Peyer's patch (tissue), 4 donors: ENCODE data around the gene SPEF2.

Source experiments
- POLR2A ChIP-seq, 2 donors: fragments of 450-650 bp; IDR thresholded peaks; one replicate each; pipeline ENCODE4 v1.5.1; 2017; ENCODE audit warnings: antibody characterized with exemption in 2 of 2, mild to moderate bottlenecking in 2 of 2, moderate library complexity in 2 of 2
- TF ChIP-seq, protein P1 (sequence below), 6 experiments: fragments of 450-650 bp in 4 of 6; fragments of 200-600 bp in 2 of 6; sonication (generic) in 1 of 6; IDR thresholded peaks; one replicate each; pipeline ENCODE4 v1.5.1; 2017 to 2019; ENCODE audit warnings: antibody characterized with exemption in 6 of 6, mild to moderate bottlenecking in 3 of 6, moderate library complexity in 1 of 6

- TF ChIP-seq POLR2A (IDR thresholded peaks at IDR 0.05): no peak
- TF ChIP-seq, protein P1, sequence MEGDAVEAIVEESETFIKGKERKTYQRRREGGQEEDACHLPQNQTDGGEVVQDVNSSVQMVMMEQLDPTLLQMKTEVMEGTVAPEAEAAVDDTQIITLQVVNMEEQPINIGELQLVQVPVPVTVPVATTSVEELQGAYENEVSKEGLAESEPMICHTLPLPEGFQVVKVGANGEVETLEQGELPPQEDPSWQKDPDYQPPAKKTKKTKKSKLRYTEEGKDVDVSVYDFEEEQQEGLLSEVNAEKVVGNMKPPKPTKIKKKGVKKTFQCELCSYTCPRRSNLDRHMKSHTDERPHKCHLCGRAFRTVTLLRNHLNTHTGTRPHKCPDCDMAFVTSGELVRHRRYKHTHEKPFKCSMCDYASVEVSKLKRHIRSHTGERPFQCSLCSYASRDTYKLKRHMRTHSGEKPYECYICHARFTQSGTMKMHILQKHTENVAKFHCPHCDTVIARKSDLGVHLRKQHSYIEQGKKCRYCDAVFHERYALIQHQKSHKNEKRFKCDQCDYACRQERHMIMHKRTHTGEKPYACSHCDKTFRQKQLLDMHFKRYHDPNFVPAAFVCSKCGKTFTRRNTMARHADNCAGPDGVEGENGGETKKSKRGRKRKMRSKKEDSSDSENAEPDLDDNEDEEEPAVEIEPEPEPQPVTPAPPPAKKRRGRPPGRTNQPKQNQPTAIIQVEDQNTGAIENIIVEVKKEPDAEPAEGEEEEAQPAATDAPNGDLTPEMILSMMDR (IDR thresholded peaks at IDR 0.05): no peak
These were observed 26.9 kb downstream of the SPEF2 start for GRCh38 chr5:35644543-35644942.
